Heart left ventricle (tissue), 16 donors: Measurements from ENCODE around the gene KANK4. TPM values are rescaled to one million over a fixed set of nuclear protein-coding genes. Genes with fewer than 3 reads are reported as not detected.

ENCODE experiments used
- ATAC-seq, 4 donors: fragments of 200-7000 bp; cut with Tn5 transposase; one replicate each; pipeline ENCODE4 v1.9.1; 2020 to 2022; ENCODE audit warnings: moderate library complexity in 4 of 4, mild to moderate bottlenecking in 3 of 4, moderate number of reproducible peaks in 1 of 4
- DNase-seq, 5 donors: peaks; one replicate each; pipeline ENCODE4 v3.0.0-alpha.2; 2020
- H3K27ac ChIP-seq, 12 donors: fragments of 200-600 bp; sonication (generic) in 4 of 12; one replicate each; pipeline versions ENCODE4 v1.5.0 to v1.8.0; 2016 to 2022; ENCODE audit warnings: mild to moderate bottlenecking in 2 of 12
- H3K27me3 ChIP-seq, 9 donors: fragments of 200-600 bp; sonication (generic) in 2 of 9; one replicate each; pipeline versions ENCODE4 v1.5.1 to v1.8.0; 2016 to 2022; ENCODE audit warnings: mild to moderate bottlenecking in 3 of 9
- H3K36me3 ChIP-seq, 9 donors: fragments of 200-600 bp; sonication (generic) in 2 of 9; one replicate each; pipeline versions ENCODE4 v1.5.0 to v1.8.0; 2018 to 2022; ENCODE audit warnings: mild to moderate bottlenecking in 2 of 9
- H3K4me1 ChIP-seq, 12 donors: fragments of 200-600 bp; sonication (generic) in 4 of 12; one replicate each; pipeline versions ENCODE4 v1.5.0 to v1.8.0; 2016 to 2022; ENCODE audit warnings: mild to moderate bottlenecking in 3 of 12
- H3K4me3 ChIP-seq, 12 donors: fragments of 200-600 bp; sonication (generic) in 4 of 12; one replicate each; pipeline versions ENCODE4 v1.5.0 to v1.8.0; 2017 to 2022; ENCODE audit warnings: mild to moderate bottlenecking in 9 of 12, moderate library complexity in 4 of 12
- H3K9me3 ChIP-seq, 12 donors: fragments of 200-600 bp; sonication (generic) in 4 of 12; one replicate each; pipeline versions ENCODE4 v1.5.0 to v1.8.0; 2016 to 2022; ENCODE audit warnings: mild to moderate bottlenecking in 1 of 12
- CTCF ChIP-seq, 12 donors: fragments of 200-600 bp; sonication (generic) in 4 of 12; IDR thresholded peaks; one replicate each; pipeline versions ENCODE4 v1.5.0 to v1.8.0; 2018 to 2022; ENCODE audit warnings: antibody characterized with exemption in 12 of 12, mild to moderate bottlenecking in 5 of 12
- POLR2A ChIP-seq, 2 donors: fragments of 450-650 bp; IDR thresholded peaks; one replicate each; pipeline ENCODE4 v1.6.1; 2017; ENCODE audit warnings: antibody characterized with exemption in 2 of 2, mild to moderate bottlenecking in 2 of 2, moderate library complexity in 2 of 2
- WGBS, 4 donors: extraction: QIAGEN DNeasy Blood & Tissue Kit in 2 of 4; methylation state at CpG; one replicate each; pipeline versions ENCODE4 v1.1.5 to v1.1.7; 2013 to 2018; 5-methylcytosine and 5-hydroxymethylcytosine counted together
- intact Hi-C, 10 donors: fragments of 100-400 bp; cut with DNase I; formaldehyde crosslinking; loops; one replicate each; pipeline versions ENCODE4 v1.11.1 to v1.14.2; 2022
- polyA plus RNA-seq, 2 donors: library from polyadenylated mRNA; stranded (reverse); fragments of 200-250 nt; gene quantifications; one replicate each; pipeline ENCODE4 v1.2.3, GENCODE V29; 2013
- total RNA-seq, 9 donors: library from RNA; depleted of rRNA in 2 of 9; stranded (reverse); fragments of >200 nt in 2 of 9; fragmentation: NEBNext Ultra II Directional in 3 of 9; extraction: Animal tissue kit (Norgen Biotek cat#: 25700) in 3 of 9; gene quantifications; one replicate each; pipeline versions ENCODE4 v1.1.0 to v1.2.4, GENCODE V29; 2016 to 2023
- donor health status: ischemic (EF 13 %, LVEDD 7.1; RV severe dilation, severe dysfunction).
- donor health status: healthy with polysubstance abuse.
- donor health status: DM: no; HTN: yes; CAD: no.
- donor health status: DM: no; HTN: no; CAD: no.
- donor health status: ischemic (EF 25% LVEDD 6.9; RV normal size, moderate dysfunction).
- donor health status: ischemic (EF 25% LVEDD 5.7; RV mildly dilated, moderate dysfunction).
- donor health status: healthy.
- donor health status: DM: yes; HTN: yes; CAD: no.
- donor health status: ischemic (EF 35%, LVEDD 5.7; RV mildly dilated, moderate dysfunction).
- donor health status: nonischemic (EF 11% LVEDD 7.7; RV severe dilation, severe dysfunction).
- donor health status: DM: yes; HTN: yes; CAD: no.
- donor health status: PGD.
- donor health status: ischemic (EF 29% LVEDD 5.4; RV normal size, mild dysfunction).
- donor health status: nonischemic (EF 23%, LVEDD 6.1; RV moderate dilation, normal function).

The KANK4 gene
- total and polyA plus RNA-seq, 11 donors: 0.05 to 4.3 (median 0.15) TPM; not detected in 1

- DNase-seq: no peak
- ATAC-seq: no peak
- TF ChIP-seq CTCF (IDR thresholded peaks at IDR 0.05) (no peak), POLR2A (IDR thresholded peaks at IDR 0.05) (no peak)
- Histone ChIP-seq H3K9me3 (no peaks in the 10 kb centered on the region), H3K4me3 (no peak overlapping the region), H3K36me3 (no peaks in the 10 kb centered on the region), H3K4me1 (peaks cover 0 to 12% (median 5%) of the 10 kb centered on the region in 12 donors), H3K27me3 (no peaks in the 10 kb centered on the region), H3K27ac (no peak overlapping the region)
- intact Hi-C loops: no loop called here
- WGBS, 4 donors: 87 to 94% (median 91%) methylated on average over 4 of the region's 4 CpGs
Measured at GRCh38 chr1:62237361-62237760, 81.9 kb downstream of the KANK4 start.

- peaks cover 0 to under 1% (median 0%) of the 10 kb centered on the region in 12 donors for H3K4me1 ChIP-seq
- ATAC-seq: no peak
- intact Hi-C loops: no loop called here
- H3K27me3 ChIP-seq: no peaks in the 10 kb centered on the region
- H3K4me3 ChIP-seq: no peak overlapping the region
- H3K9me3 ChIP-seq: no peaks in the 10 kb centered on the region
- WGBS, 4 donors: 93 to 97% (median 94%) methylated on average over 2 of the region's 2 CpGs
- no peak for DNase-seq
- H3K36me3 ChIP-seq: no peaks in the 10 kb centered on the region
- no peak for TF ChIP-seq POLR2A (IDR thresholded peaks at IDR 0.05)
- no peak for TF ChIP-seq CTCF (IDR thresholded peaks at IDR 0.05)
- no peak overlapping the region for H3K27ac ChIP-seq
Measured at GRCh38 chr1:62235576-62235975, 83.7 kb downstream of the KANK4 start.

GRCh38 chr1:62234688-62235087 lies 84.5 kb downstream of the KANK4 start:
- H3K27me3 ChIP-seq: no peaks in the 10 kb centered on the region
- no peaks in the 10 kb centered on the region for H3K9me3 ChIP-seq
- H3K27ac ChIP-seq: no peak overlapping the region
- intact Hi-C loops: no loop called here
- DNase-seq (no peak), ATAC-seq (no peak)
- no peak for TF ChIP-seq CTCF (IDR thresholded peaks at IDR 0.05)
- TF ChIP-seq POLR2A (IDR thresholded peaks at IDR 0.05): no peak
- WGBS, 4 donors: 76 to 86% (median 81%) methylated on average over 6 of the region's 6 CpGs
- no peaks in the 10 kb centered on the region for H3K36me3 ChIP-seq
- H3K4me3 ChIP-seq: no peak overlapping the region
- no peaks in the 10 kb centered on the region for H3K4me1 ChIP-seq

GRCh38 chr1:62233926-62234450 lies 85.2 kb downstream of the KANK4 start:
- Histone ChIP-seq H3K27ac (no peak overlapping the region), H3K27me3 (no peaks in the 10 kb centered on the region), H3K4me3 (no peak overlapping the region), H3K4me1 (no peaks in the 10 kb centered on the region), H3K36me3 (no peaks in the 10 kb centered on the region), H3K9me3 (no peaks in the 10 kb centered on the region)
- TF ChIP-seq CTCF (IDR thresholded peaks at IDR 0.05): no peak
- no peak for TF ChIP-seq POLR2A (IDR thresholded peaks at IDR 0.05)
- DNase-seq: no peak
- ATAC-seq: no peak
- 90 to 94% (median 92%) methylated on average over 7 of the region's 7 CpGs for WGBS, 4 donors
- intact Hi-C loops: no loop called here
